H9 (cell line): Measurements from ENCODE around the gene C4orf33. TPM values are rescaled to one million over a fixed set of nuclear protein-coding genes. Genes with fewer than 3 reads are reported as not detected.

Experiments used
- DNase-seq: peaks from one replicate; pipeline ENCODE4 v3.0.0-alpha.2; 2017
- H2AFZ ChIP-seq: one replicate; pipeline ENCODE4 v1.6.1; 2013; ENCODE audit warnings: mild to moderate bottlenecking, low read length, control low read depth, moderate library complexity
- H2AK5ac ChIP-seq: 2 replicates; pipeline ENCODE4 v1.6.1; 2013; ENCODE audit warnings: low read length, control low read depth, mixed read lengths; ENCODE audit not compliant: insufficient read length
- H2BK120ac ChIP-seq: one replicate; pipeline ENCODE4 v1.6.1; 2013; ENCODE audit warnings: low read depth, mild to moderate bottlenecking, low read length, control low read depth, inconsistent platforms; ENCODE audit not compliant: poor library complexity, severe bottlenecking
- H2BK12ac ChIP-seq: 2 replicates; pipeline ENCODE4 v1.6.1; 2013; ENCODE audit warnings: low read length, control low read depth, mixed read lengths, low read depth; ENCODE audit not compliant: insufficient read length
- H2BK15ac ChIP-seq: 2 replicates; pipeline ENCODE4 v1.6.1; 2013; ENCODE audit warnings: low read depth, low read length, control low read depth
- H2BK20ac ChIP-seq: one replicate; pipeline ENCODE4 v1.6.1; 2013; ENCODE audit warnings: low read depth, mild to moderate bottlenecking, low read length, control low read depth, inconsistent platforms; ENCODE audit not compliant: poor library complexity, severe bottlenecking
- H2BK5ac ChIP-seq: 2 replicates; pipeline ENCODE4 v1.6.1; 2013; ENCODE audit warnings: low read length, control low read depth, mixed read lengths; ENCODE audit not compliant: insufficient read length
- H3K14ac ChIP-seq: 2 replicates; pipeline ENCODE4 v1.6.1; 2013; ENCODE audit warnings: low read length, control low read depth; ENCODE audit not compliant: insufficient read depth
- H3K18ac ChIP-seq: 2 replicates; pipeline ENCODE4 v1.6.1; 2013; ENCODE audit warnings: low read depth, mild to moderate bottlenecking, mixed read lengths, low read length, control low read depth; ENCODE audit not compliant: insufficient read length
- H3K23ac ChIP-seq: 2 replicates; pipeline ENCODE4 v1.6.1; 2013; ENCODE audit warnings: low read length, control low read depth, mixed read lengths, low read depth; ENCODE audit not compliant: insufficient read length
- H3K23me2 ChIP-seq: 2 replicates; pipeline ENCODE4 v1.6.1; 2013; ENCODE audit warnings: low read depth, mild to moderate bottlenecking, mixed read lengths, low read length, control low read depth; ENCODE audit not compliant: insufficient read length, poor library complexity, severe bottlenecking
- H3K27ac ChIP-seq: 2 replicates; pipeline ENCODE4 v1.5.1; 2013; ENCODE audit warnings: low read length, control low read depth, mixed read lengths, low read depth; ENCODE audit not compliant: insufficient read length
- H3K27me3 ChIP-seq: 2 replicates; pipeline ENCODE4 v1.6.1; 2013; ENCODE audit warnings: low read length, control low read depth, inconsistent platforms; ENCODE audit not compliant: insufficient read depth
- H3K4ac ChIP-seq: 2 replicates; pipeline ENCODE4 v1.6.1; 2013; ENCODE audit warnings: low read depth, mild to moderate bottlenecking, control low read depth, inconsistent platforms, low read length, moderate library complexity
- H3K4me1 ChIP-seq: 2 replicates; pipeline ENCODE4 v1.6.1; 2013; ENCODE audit warnings: low read length, control low read depth, inconsistent platforms; ENCODE audit not compliant: insufficient read depth
- H3K4me2 ChIP-seq: 2 replicates; pipeline ENCODE4 v1.6.1; 2013; ENCODE audit warnings: low read length, control low read depth, mixed read lengths; ENCODE audit not compliant: insufficient read length, insufficient read depth
- H3K56ac ChIP-seq: 2 replicates; pipeline ENCODE4 v1.6.1; 2013; ENCODE audit warnings: low read depth, mild to moderate bottlenecking, mixed read lengths, low read length, control low read depth; ENCODE audit not compliant: insufficient read length
- H3K79me1 ChIP-seq: 2 replicates; pipeline ENCODE4 v1.6.1; 2013; ENCODE audit warnings: low read depth, mild to moderate bottlenecking, moderate library complexity, low read length, control low read depth, inconsistent platforms; ENCODE audit not compliant: insufficient read depth, poor library complexity, severe bottlenecking
- H3K79me2 ChIP-seq: 2 replicates; pipeline ENCODE4 v1.6.1; 2013; ENCODE audit warnings: low read length, control low read depth, inconsistent platforms; ENCODE audit not compliant: insufficient read depth
- H3K9ac ChIP-seq: 2 replicates; pipeline ENCODE4 v1.6.1; 2013; ENCODE audit warnings: low read length, control low read depth, mixed read lengths; ENCODE audit not compliant: insufficient read length; ENCODE audit errors: extremely low read depth
- H3K9me3 ChIP-seq: one replicate; pipeline ENCODE4 v1.6.1; 2013; ENCODE audit warnings: low read depth, low read length, inconsistent platforms; ENCODE audit not compliant: control insufficient read depth
- H3T11ph ChIP-seq: one replicate; pipeline ENCODE4 v1.6.1; 2013; ENCODE audit warnings: mild to moderate bottlenecking, low read length, control low read depth, inconsistent platforms
- H4K20me1 ChIP-seq: one replicate; pipeline ENCODE4 v1.6.1; 2013; ENCODE audit not compliant: control insufficient read depth, insufficient read length, insufficient read depth
- H4K5ac ChIP-seq: 2 replicates; pipeline ENCODE4 v1.6.1; 2013; ENCODE audit warnings: low read depth, mild to moderate bottlenecking, mixed read lengths, low read length, control low read depth; ENCODE audit not compliant: insufficient read length
- H4K8ac ChIP-seq: replicated peaks from 2 replicates; pipeline ENCODE4 v1.6.1; 2013; ENCODE audit warnings: low read length, control low read depth, mixed read lengths, low read depth; ENCODE audit not compliant: insufficient read length
- H4K91ac ChIP-seq: 2 replicates; pipeline ENCODE4 v1.6.1; 2013; ENCODE audit warnings: low read depth, mild to moderate bottlenecking, moderate library complexity, mixed read lengths, low read length, control low read depth; ENCODE audit not compliant: insufficient read length
- H3K27ac Mint-ChIP-seq, 3 experiments: 2 replicates in 2 of 3; 3 replicates in 1 of 3; pipeline ENCODE4 v1.8.0; 2020 to 2021; ENCODE audit warnings: mixed read lengths in 3 of 3, mild to moderate bottlenecking in 1 of 3, moderate library complexity in 1 of 3
- H3K27me3 Mint-ChIP-seq: 2 replicates; pipeline ENCODE4 v1.8.0; 2021; ENCODE audit warnings: low read depth, mild to moderate bottlenecking, moderate library complexity, mixed read lengths
- H3K36me3 Mint-ChIP-seq, 3 experiments: 2 replicates in 2 of 3; 3 replicates in 1 of 3; pipeline ENCODE4 v1.8.0; 2020 to 2021; ENCODE audit warnings: low read depth in 3 of 3, mixed read lengths in 3 of 3; ENCODE audit not compliant: insufficient read depth in 1 of 3
- H3K4me1 Mint-ChIP-seq, 2 experiments: 2 replicates each; pipeline ENCODE4 v1.8.0; 2020; ENCODE audit warnings: mixed read lengths in 2 of 2
- H3K4me3 Mint-ChIP-seq, 2 experiments: 2 replicates in 1 of 2; 3 replicates in 1 of 2; pipeline ENCODE4 v1.8.0; 2020 to 2021; ENCODE audit warnings: mild to moderate bottlenecking in 2 of 2, mixed read lengths in 2 of 2, moderate library complexity in 1 of 2
- H3K9me3 Mint-ChIP-seq, 2 experiments: 2 replicates in 1 of 2; 3 replicates in 1 of 2; pipeline ENCODE4 v1.8.0; 2020; ENCODE audit warnings: mild to moderate bottlenecking in 2 of 2, mixed read lengths in 2 of 2, moderate library complexity in 1 of 2
- CTCF ChIP-seq: fragments of 200-600 bp; sonication (generic); conservative IDR thresholded peaks from 3 replicates; pipeline ENCODE4 v1.8.0; 2021; ENCODE audit warnings: antibody characterized with exemption, mild to moderate bottlenecking
- WGBS: extraction: QIAGEN DNeasy Blood & Tissue Kit; methylation state at CpG from one replicate; pipeline ENCODE4 v1.1.7; 2013; ENCODE audit warnings: missing lambda C conversion rate, low lambda C conversion rate, mixed read lengths; ENCODE audit not compliant: insufficient read length; ENCODE audit errors: extremely low coverage; 5-methylcytosine and 5-hydroxymethylcytosine counted together
- total RNA-seq: library from RNA; stranded (reverse); gene quantifications from 2 replicates; pipeline ENCODE4 v1.2.1, GENCODE V29; 2021

C4orf33 gene
- total RNA-seq, 1 experiment from 2014 or later: 7.4 TPM

- no peak overlapping the region for H3K14ac ChIP-seq
- no peak overlapping the region for H2AFZ ChIP-seq
- H3K4me3 Mint-ChIP-seq: no peak overlapping the region
- H4K91ac ChIP-seq: no peak overlapping the region
- H3K9ac ChIP-seq: no peak overlapping the region
- H3K4me2 ChIP-seq: no peak overlapping the region
- H2BK20ac ChIP-seq: no peak overlapping the region
- no peaks in the 10 kb centered on the region for H3K27me3 Mint-ChIP-seq
- H2AK5ac ChIP-seq: no peak overlapping the region
- peaks cover 0 to 6% of the 10 kb centered on the region in 2 experiments; a peak in 3 of 5 replicates for H3K9me3 Mint-ChIP-seq
- no peak overlapping the region for H3K4ac ChIP-seq
- H3K23ac ChIP-seq: no peak overlapping the region
- H2BK15ac ChIP-seq: no peak overlapping the region
- no peak overlapping the region for H4K5ac ChIP-seq
- no peaks in the 10 kb centered on the region for H4K20me1 ChIP-seq
- no peak overlapping the region for H2BK12ac ChIP-seq
- H3K4me1 Mint-ChIP-seq: no peaks in the 10 kb centered on the region
- no peak overlapping the region for H2BK5ac ChIP-seq
- H3T11ph ChIP-seq: no peak overlapping the region
- no peak overlapping the region for H3K18ac ChIP-seq
- no peaks in the 10 kb centered on the region for H3K23me2 ChIP-seq
- H3K9me3 ChIP-seq: no peaks in the 10 kb centered on the region
- H3K27ac Mint-ChIP-seq: no peak overlapping the region
- H3K36me3 Mint-ChIP-seq: peaks cover 0 to 7% (median 0%) of the 10 kb centered on the region in 3 experiments; a peak in 3 of 7 replicates
- no peaks in the 10 kb centered on the region for H3K79me2 ChIP-seq
- H4K8ac ChIP-seq: no peak overlapping the region
- no peak for DNase-seq
- no peak overlapping the region for H2BK120ac ChIP-seq
- H3K79me1 ChIP-seq: no peaks in the 10 kb centered on the region
- no peaks in the 10 kb centered on the region for H3K4me1 ChIP-seq
- no peaks in the 10 kb centered on the region for H3K27me3 ChIP-seq
- H3K56ac ChIP-seq: no peak overlapping the region
- no peak for TF ChIP-seq CTCF
- no CpG with 5 or more reads among the region's 2 CpGs for WGBS
- no peak overlapping the region for H3K27ac ChIP-seq
Observed at GRCh38 chr4:129129143-129129542, 33.2 kb downstream of the C4orf33 start.
